HG03175 (cell line): ENCODE results near the gene ESPNL.

ENCODE experiments used
- ATAC-seq: cut with Tn5 transposase; IDR thresholded peaks from one replicate; pipeline ENCODE4 v1.9.1; 2021; ENCODE audit warnings: mild to moderate bottlenecking, moderate library complexity; ENCODE audit not compliant: unreplicated experiment

The ESPNL gene

GRCh38 chr2:238097988-238098871 lies 1.9 kb upstream of the ESPNL start:
- ATAC-seq = peak; percentile 75

DNA sequence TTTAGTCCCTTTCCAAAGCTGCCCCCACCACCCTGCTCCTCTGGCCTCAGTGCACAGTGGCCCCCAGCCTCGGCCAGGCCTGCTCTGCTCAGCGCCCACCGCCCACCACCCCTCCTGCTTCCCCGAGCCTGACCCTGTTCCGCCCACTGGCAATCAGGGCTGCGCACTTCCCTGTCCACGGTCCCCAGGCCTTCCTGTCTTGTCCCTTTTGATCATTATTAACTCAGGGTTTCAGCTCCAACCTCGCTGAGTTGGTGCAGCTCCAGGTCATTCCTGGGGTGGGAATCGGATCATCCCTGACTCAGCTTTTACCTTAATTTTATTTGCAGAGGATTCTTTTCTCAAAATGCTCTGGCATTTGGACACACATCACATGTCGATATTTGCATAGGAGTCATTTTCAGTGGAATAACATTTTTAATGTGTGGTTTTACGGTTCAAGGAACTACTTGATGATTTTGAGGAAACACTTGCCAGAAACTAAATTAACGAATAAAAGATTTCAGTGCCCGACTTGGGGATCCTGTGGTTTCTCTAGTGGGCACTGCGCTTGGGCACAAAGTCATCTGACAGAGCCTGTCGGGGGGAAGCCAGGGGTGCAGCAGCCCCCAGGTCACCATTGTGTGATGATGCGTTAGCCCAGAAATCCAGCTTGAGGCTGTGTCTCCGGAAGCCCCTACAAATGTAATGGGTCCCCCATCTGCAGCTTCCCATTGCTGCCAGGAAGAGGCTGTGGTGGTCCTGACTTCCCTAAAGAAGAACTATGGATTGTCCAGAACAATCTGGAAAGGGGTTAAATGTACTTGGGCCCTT lies 1.0 kb upstream of the ESPNL start:
- ATAC-seq = no peak

DNA sequence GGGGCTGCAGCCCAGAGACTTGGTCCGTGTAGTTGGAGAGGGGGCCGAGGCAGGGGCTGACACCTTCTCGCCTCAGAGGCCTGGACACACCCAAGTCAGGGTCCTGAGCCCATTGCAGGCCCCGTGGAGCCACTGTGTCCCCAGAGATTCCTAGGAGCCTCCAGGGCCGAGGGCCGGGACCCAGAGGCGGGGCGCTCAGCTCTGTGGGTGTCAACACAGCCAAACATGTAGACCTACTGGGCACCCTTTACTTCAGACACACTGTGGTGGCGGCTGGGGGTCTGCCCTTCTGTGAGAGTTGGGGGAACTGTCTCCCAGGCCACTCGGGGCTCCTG lies 459 bp upstream of the ESPNL start:
- no peak for ATAC-seq

GRCh38 chr2:238100821-238101771 lies 956 bp downstream of the ESPNL start:
- ATAC-seq = no peak

- ATAC-seq = no peak
Observed at GRCh38 chr2:238101891-238102841, 2.0 kb downstream of the ESPNL start.

- no peak for ATAC-seq
Observed at GRCh38 chr2:238102865-238103264, 2.7 kb downstream of the ESPNL start.

GRCh38 chr2:238103465-238104225 lies 3.5 kb downstream of the ESPNL start:
- no peak for ATAC-seq

GRCh38 chr2:238104226-238104690 lies 4.1 kb downstream of the ESPNL start:
- ATAC-seq = no peak

- no peak for ATAC-seq
Observed at GRCh38 chr2:238104691-238105371, 4.7 kb downstream of the ESPNL start.

DNA sequence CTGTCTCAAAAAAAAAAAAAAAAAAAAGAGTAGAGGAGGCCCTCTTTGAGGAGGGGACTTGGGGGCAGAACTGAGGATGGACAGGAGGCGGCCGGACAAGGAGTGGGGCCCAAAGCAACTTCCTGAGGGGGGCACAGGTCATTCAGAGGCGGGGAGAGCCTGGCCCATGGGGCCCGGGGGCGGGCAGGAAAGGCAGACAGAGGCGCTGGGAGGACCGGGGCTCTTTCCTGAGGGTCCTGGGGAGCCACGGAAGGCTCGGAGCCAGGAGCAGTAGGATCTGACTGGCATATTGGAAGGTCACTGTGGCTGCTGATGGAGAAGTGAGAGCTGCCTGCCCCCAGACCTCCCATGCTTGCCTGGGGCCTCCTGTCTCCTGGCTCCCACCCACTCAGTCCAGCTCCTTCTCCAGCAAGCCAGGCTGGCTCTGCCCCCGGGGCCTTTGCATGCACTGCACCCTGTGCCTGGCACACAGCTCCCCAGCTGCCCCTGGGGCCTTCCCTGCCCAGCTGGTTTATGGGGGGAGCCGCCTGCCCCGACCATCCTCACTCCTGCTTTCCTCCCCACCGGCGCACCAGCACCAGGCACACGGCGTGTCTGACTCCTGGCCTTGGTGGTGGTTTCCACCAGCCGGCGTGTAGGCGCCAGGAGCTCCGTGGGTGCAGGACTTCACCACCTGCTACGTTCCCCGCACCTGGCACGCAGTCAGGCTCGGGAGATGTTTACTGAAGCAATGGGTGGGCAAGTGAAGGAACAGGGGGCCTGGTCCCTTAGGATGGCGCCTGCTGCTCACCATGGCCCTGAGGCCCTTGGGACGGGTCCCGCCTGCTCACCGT lies 5.6 kb downstream of the ESPNL start:
- ATAC-seq = no peak

DNA sequence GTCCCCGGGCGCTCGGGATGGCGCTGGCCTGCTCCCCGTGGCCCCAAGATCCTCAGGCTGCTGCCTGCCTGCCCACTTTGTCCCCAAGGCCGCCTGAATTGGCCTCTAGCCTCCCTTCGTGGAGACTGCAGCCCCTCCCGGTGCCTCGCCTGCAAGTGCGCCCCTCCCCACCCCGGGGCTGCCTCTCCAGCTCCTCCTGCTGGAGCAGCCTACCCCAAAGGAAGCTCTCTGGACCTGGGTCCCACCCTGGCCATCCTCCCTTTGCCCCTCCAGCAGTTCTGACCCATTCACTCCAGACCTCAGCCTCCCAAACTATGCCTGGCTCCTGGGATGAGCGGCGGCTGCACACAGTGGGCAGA lies 6.2 kb downstream of the ESPNL start:
- ATAC-seq = no peak

DNA sequence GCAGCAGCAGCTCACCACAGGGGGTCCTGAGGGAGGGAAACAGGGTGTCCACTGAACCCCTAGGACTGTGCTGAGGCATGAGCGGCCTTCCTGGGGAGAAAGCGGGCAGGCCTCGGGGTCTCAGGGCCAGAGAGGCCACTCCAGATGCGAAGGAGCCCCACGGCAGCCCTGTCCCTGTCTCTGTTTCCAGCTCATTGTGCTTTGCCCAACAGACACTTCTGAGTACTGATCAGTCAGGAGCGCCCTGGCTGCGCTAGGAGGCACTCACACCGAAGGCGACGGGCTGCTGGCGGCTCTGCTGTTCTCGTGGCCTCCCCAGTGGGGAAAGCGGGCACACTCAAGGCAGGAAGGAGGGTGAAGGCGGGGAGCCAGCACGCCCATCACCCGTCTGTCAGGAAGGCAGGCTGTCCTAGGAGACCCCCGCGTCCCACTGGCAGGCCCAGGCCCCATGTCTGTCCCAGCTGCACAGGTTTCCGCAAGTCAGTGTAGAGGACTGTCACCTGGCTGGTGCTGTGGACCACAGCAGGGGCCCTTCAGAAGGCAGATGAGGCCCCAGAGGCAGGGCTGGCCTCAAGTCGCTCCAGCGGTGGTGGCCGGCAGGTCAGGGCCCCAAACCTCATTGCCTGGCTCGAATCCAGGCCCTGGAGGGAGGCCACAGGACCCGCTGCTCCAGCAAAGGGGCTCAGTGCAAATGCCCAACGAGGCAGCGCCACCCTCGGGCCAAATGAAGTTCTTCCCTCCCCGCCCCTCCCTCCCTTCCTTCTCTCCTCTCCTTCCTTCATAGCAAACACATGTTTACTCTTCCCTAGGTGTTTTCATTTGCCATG lies 6.8 kb downstream of the ESPNL start:
- peak; percentile 34 for ATAC-seq

DNA sequence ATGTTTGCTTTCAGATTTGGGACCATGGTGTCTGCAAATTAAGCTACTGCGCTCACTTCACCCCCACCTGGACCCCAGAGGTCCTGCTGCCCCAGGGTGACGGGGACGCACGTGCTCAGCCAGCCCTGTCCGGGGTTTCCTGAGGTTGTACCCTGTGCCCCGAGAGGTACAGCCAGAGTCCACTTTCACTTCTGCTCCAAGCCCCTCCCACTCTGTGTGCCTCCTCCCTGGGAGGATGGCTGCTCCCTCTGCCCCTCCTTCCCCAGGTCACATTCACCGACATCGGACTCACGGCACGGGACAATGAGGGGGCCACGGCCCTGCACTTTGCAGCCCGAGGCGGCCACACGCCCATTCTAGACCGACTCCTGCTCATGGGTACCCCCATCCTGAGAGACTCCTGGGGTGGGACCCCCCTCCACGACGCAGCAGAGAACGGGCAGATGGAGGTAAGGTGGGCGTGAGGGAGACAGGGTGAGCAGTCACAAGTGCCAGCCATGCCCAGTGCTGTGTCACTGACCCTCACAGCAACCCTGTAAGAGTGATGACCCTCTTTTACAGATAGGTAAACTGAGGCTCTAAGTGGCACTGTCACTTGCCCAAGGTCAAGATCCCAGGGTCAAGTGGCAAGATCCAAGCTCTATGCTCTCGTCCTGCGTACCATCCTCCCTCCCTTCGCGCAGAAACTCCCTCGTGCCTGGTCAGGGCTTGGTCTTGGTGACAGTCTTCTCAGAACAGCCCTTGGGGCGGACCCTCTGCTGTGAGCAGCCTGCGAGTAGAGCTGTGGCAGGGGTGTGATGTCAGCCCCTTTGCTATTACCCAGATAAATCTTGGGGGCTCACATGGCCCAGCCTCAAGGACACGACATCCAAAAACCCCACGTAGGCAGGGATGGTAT lies 7.6 kb downstream of the ESPNL start:
- peak; percentile 81 for ATAC-seq

DNA sequence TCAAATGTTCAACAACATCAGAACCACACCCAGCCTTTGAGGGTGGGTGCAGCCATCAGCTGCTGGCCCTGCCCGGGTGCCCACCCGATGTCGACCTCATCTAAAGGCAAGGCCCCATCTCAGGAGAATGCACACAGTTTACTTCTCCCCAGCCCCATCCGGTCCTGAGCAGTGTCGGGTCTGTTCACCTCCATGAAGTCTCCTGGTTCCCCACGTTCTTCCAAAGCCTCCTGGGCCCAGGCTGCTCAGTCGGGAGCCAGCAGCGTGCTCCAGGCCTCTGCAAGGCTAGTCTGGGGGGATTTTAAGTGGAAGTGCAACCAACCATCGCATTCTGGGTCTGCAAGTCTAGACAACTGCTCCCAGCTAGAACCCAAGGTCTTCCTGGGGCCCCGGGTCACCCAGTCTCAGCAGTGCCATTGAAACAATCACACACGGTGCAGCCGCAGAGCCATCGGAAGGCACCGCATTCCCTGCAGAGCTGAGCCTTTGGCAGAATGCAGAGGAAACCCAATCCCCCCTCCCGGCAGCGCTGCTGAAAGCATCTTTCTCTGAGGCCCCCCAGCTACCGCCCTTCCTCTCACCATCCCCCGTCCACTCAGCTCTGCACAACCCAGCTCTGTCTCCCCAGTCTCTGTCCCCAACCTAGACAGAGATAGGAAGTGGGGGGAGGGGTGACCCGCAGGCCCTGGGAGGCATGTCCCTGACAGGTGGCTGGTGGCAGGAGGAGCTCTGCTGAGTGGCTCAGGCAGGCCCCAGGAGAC lies 8.5 kb downstream of the ESPNL start:
- peak; percentile 52 for ATAC-seq

- no peak for ATAC-seq
Observed at GRCh38 chr2:238113611-238114010, 13.5 kb downstream of the ESPNL start.
